ENCODE data around the gene EXPH5. TPM values are rescaled to one million over a fixed set of nuclear protein-coding genes. Genes with fewer than 3 reads are reported as not detected.

The EXPH5 gene
- total RNA-seq, 6 experiments from 2014 or later, result 0.14 to 0.91 (median 0.47) TPM

- Mint-ChIP-seq H3K9me3 (no peaks in the 10 kb centered on the region), H3K36me3 (ENCODE audit: low read depth) (no peaks in the 10 kb centered on the region), H3K27me3 (ENCODE audit: insufficient read depth) (peaks cover 7% of the 10 kb centered on the region), H3K4me3 (no peak overlapping the region), H3K27ac (no peak overlapping the region), H3K4me1 (ENCODE audit: low read depth) (peaks cover 15% of the 10 kb centered on the region)
- no peak for DNase-seq
- TF ChIP-seq CTCF (IDR thresholded peaks at IDR 0.05), result no peak
Measured at GRCh38 chr11:108576523-108576922, 17.0 kb downstream of the EXPH5 start.

GRCh38 chr11:108574675-108575074 lies 18.9 kb downstream of the EXPH5 start:
- Mint-ChIP-seq H3K4me1 (ENCODE audit: low read depth) (peaks cover 26% of the 10 kb centered on the region), H3K27ac (no peak overlapping the region), H3K36me3 (ENCODE audit: low read depth) (no peaks in the 10 kb centered on the region), H3K4me3 (no peak overlapping the region), H3K9me3 (no peaks in the 10 kb centered on the region), H3K27me3 (ENCODE audit: insufficient read depth) (peaks cover 5% of the 10 kb centered on the region)
- no peak for TF ChIP-seq CTCF (IDR thresholded peaks at IDR 0.05)
- no peak for DNase-seq

GRCh38 chr11:108571001-108571400 lies 22.6 kb downstream of the EXPH5 start:
- Mint-ChIP-seq H3K4me3 (no peak overlapping the region), H3K36me3 (ENCODE audit: low read depth) (no peaks in the 10 kb centered on the region), H3K27ac (no peak overlapping the region), H3K4me1 (ENCODE audit: low read depth) (peaks cover 26% of the 10 kb centered on the region), H3K27me3 (ENCODE audit: insufficient read depth) (peaks cover 5% of the 10 kb centered on the region), H3K9me3 (no peaks in the 10 kb centered on the region)
- no peak for TF ChIP-seq CTCF (IDR thresholded peaks at IDR 0.05)
- no peak for DNase-seq

GRCh38 chr11:108569896-108570295 lies 23.7 kb downstream of the EXPH5 start:
- no peak overlapping the region for H3K4me3 Mint-ChIP-seq
- no peak for DNase-seq
- H3K27me3 Mint-ChIP-seq (ENCODE audit: insufficient read depth), result peaks cover 5% of the 10 kb centered on the region
- no peaks in the 10 kb centered on the region for H3K9me3 Mint-ChIP-seq
- peaks cover 26% of the 10 kb centered on the region for H3K4me1 Mint-ChIP-seq (ENCODE audit: low read depth)
- H3K36me3 Mint-ChIP-seq (ENCODE audit: low read depth), result no peaks in the 10 kb centered on the region
- no peak for TF ChIP-seq CTCF (IDR thresholded peaks at IDR 0.05)
- H3K27ac Mint-ChIP-seq, result no peak overlapping the region

- no peak for DNase-seq
- Mint-ChIP-seq H3K9me3 (no peaks in the 10 kb centered on the region), H3K4me1 (ENCODE audit: low read depth) (peaks cover 28% of the 10 kb centered on the region), H3K4me3 (no peak overlapping the region), H3K27ac (no peak overlapping the region), H3K36me3 (ENCODE audit: low read depth) (no peaks in the 10 kb centered on the region), H3K27me3 (ENCODE audit: insufficient read depth) (peaks cover 5% of the 10 kb centered on the region)
- no peak for TF ChIP-seq CTCF (IDR thresholded peaks at IDR 0.05)
Measured at GRCh38 chr11:108568195-108568858, 25.2 kb downstream of the EXPH5 start.
